Measurements from ENCODE around the gene FOXP1. TPM values are rescaled to one million over a fixed set of nuclear protein-coding genes. Genes with fewer than 3 reads are reported as not detected.

Gene FOXP1
- total RNA-seq, 3 donors from 2014 or later, result 61.9 to 267 (median 146) TPM

- TF ChIP-seq POLR2AphosphoS5 (IDR thresholded peaks at IDR 0.05) (no peak), POLR2A (IDR thresholded peaks at IDR 0.05) (no peak), CTCF (IDR thresholded peaks at IDR 0.05) (no peak)
- Histone ChIP-seq H3K9me3 (no peaks in the 10 kb centered on the region), H3K4me3 (no peak overlapping the region), H3K36me3 (no peaks in the 10 kb centered on the region), H3K27me3 (no peaks in the 10 kb centered on the region), H3K27ac (no peak overlapping the region), H3K4me1 (no peaks in the 10 kb centered on the region)
- intact Hi-C loops (cut with DNase I; ENCODE audit: low total_unique reads), result no loop called here
- DNase-seq (ENCODE audit: low spot score in 2 of 2), result no peak
Measured at GRCh38 chr3:70947579-70947978, 635.9 kb downstream of the FOXP1 start.

GRCh38 chr3:70943886-70944285 lies 639.6 kb downstream of the FOXP1 start:
- no peak for TF ChIP-seq POLR2A (IDR thresholded peaks at IDR 0.05)
- no peak for TF ChIP-seq POLR2AphosphoS5 (IDR thresholded peaks at IDR 0.05)
- TF ChIP-seq CTCF (IDR thresholded peaks at IDR 0.05), result no peak
- Histone ChIP-seq H3K4me3 (no peak overlapping the region), H3K9me3 (no peaks in the 10 kb centered on the region), H3K27me3 (no peaks in the 10 kb centered on the region), H3K4me1 (no peaks in the 10 kb centered on the region), H3K27ac (no peak overlapping the region), H3K36me3 (no peaks in the 10 kb centered on the region)
- no peak for DNase-seq (ENCODE audit: low spot score in 2 of 2)
- intact Hi-C loops (cut with DNase I; ENCODE audit: low total_unique reads), result no loop called here

GRCh38 chr3:70933105-70933810 lies 650.3 kb downstream of the FOXP1 start:
- no peak for DNase-seq (ENCODE audit: low spot score in 2 of 2)
- H3K27ac ChIP-seq, result no peak overlapping the region
- no peak overlapping the region for H3K4me3 ChIP-seq
- intact Hi-C loops (cut with DNase I; ENCODE audit: low total_unique reads), result no loop called here
- no peaks in the 10 kb centered on the region for H3K4me1 ChIP-seq
- H3K9me3 ChIP-seq, result no peaks in the 10 kb centered on the region
- no peak for TF ChIP-seq CTCF (IDR thresholded peaks at IDR 0.05)
- TF ChIP-seq POLR2A (IDR thresholded peaks at IDR 0.05), result no peak
- TF ChIP-seq POLR2AphosphoS5 (IDR thresholded peaks at IDR 0.05), result no peak
- no peaks in the 10 kb centered on the region for H3K36me3 ChIP-seq
- no peaks in the 10 kb centered on the region for H3K27me3 ChIP-seq

GRCh38 chr3:70930066-70930465 lies 653.5 kb downstream of the FOXP1 start:
- DNase-seq (ENCODE audit: low spot score in 2 of 2), result no peak
- Histone ChIP-seq H3K36me3 (no peaks in the 10 kb centered on the region), H3K27ac (no peak overlapping the region), H3K4me1 (no peaks in the 10 kb centered on the region), H3K27me3 (no peaks in the 10 kb centered on the region), H3K4me3 (no peak overlapping the region), H3K9me3 (no peaks in the 10 kb centered on the region)
- TF ChIP-seq POLR2A (IDR thresholded peaks at IDR 0.05) (no peak), CTCF (IDR thresholded peaks at IDR 0.05) (no peak)
- intact Hi-C loops (cut with DNase I; ENCODE audit: low total_unique reads), result no loop called here

GRCh38 chr3:70927239-70927638 lies 656.3 kb downstream of the FOXP1 start:
- H3K27me3 ChIP-seq, result no peaks in the 10 kb centered on the region
- H3K9me3 ChIP-seq, result no peaks in the 10 kb centered on the region
- intact Hi-C loops (cut with DNase I; ENCODE audit: low total_unique reads), result no loop called here
- no peaks in the 10 kb centered on the region for H3K4me1 ChIP-seq
- no peak overlapping the region for H3K4me3 ChIP-seq
- no peak for DNase-seq (ENCODE audit: low spot score in 2 of 2)
- TF ChIP-seq POLR2AphosphoS5 (IDR thresholded peaks at IDR 0.05) (no peak), CTCF (IDR thresholded peaks at IDR 0.05) (no peak), POLR2A (IDR thresholded peaks at IDR 0.05) (no peak)
- H3K27ac ChIP-seq, result no peak overlapping the region
- H3K36me3 ChIP-seq, result no peaks in the 10 kb centered on the region

All from breast epithelium (tissue), 4 donors.